PC-3 (cell line): Measurements from ENCODE around the gene TM4SF20. TPM values are rescaled to one million over a fixed set of nuclear protein-coding genes. Genes with fewer than 3 reads are reported as not detected.

Experiments used
- ATAC-seq: fragments of 200-7000 bp; cut with Tn5 transposase; 2 replicates; pipeline ENCODE4 v1.9.1; 2020; ENCODE audit warnings: mild to moderate bottlenecking, moderate library complexity
- BruUV-seq: library from RNA; stranded (reverse); fragments of 400-500 nt; replicated peaks from 2 replicates; lab custom pipeline; 2021; lab: Mats Ljungman, UMichigan
- CTCF ChIA-PET: fragments of 300-600 bp; sonication (Branson Sonifier 250); formaldehyde crosslinking; loops from one replicate; lab custom pipeline; 2022; ENCODE audit warnings: antibody characterized with exemption; lab: Charles Lee
- POLR2A ChIA-PET: fragments of 300-600 bp; sonication (Branson Sonifier 250); formaldehyde crosslinking; loops from one replicate; lab custom pipeline; 2022; ENCODE audit warnings: antibody characterized with exemption; ENCODE audit not compliant: unreplicated experiment; lab: Charles Lee
- DNase-seq: peaks from one replicate; pipeline ENCODE4 v3.0.0-alpha.2; 2015
- H2AFZ ChIP-seq: fragments of 300-600 bp; sonication (generic); 2 replicates; pipeline ENCODE4 v1.6.0; 2016; ENCODE audit warnings: antibody characterized with exemption, low read length
- H3F3A ChIP-seq: fragments of 300-600 bp; sonication (generic); one replicate; pipeline ENCODE4 v1.6.0; 2017; ENCODE audit warnings: antibody characterized with exemption, low read length, control low read depth, mild to moderate bottlenecking; ENCODE audit not compliant: unreplicated experiment
- H3K27ac ChIP-seq: fragments of 300-600 bp; sonication (generic); 2 replicates; pipeline ENCODE4 v1.5.1; 2016; ENCODE audit warnings: mild to moderate bottlenecking, low read length
- H3K27me3 ChIP-seq: fragments of 300-600 bp; sonication (generic); 2 replicates; pipeline ENCODE4 v1.6.1; 2016; ENCODE audit warnings: low read length, mixed read lengths
- H3K36me3 ChIP-seq: fragments of 300-600 bp; sonication (generic); 2 replicates; pipeline ENCODE4 v1.6.1; 2016; ENCODE audit warnings: low read depth, mixed run types, low read length, mixed read lengths
- H3K4me1 ChIP-seq: fragments of 300-600 bp; sonication (generic); 2 replicates; pipeline ENCODE4 v1.5.1; 2016; ENCODE audit warnings: low read length; ENCODE audit not compliant: insufficient read depth
- H3K4me2 ChIP-seq: fragments of 300-600 bp; sonication (generic); 2 replicates; pipeline ENCODE4 v1.6.0; 2016; ENCODE audit warnings: low read length
- H3K4me3 ChIP-seq: fragments of 300-600 bp; sonication (generic); 2 replicates; pipeline ENCODE4 v1.5.1; 2016; ENCODE audit warnings: mild to moderate bottlenecking, low read length, mixed read lengths
- H3K79me2 ChIP-seq: fragments of 300-600 bp; sonication (generic); 2 replicates; pipeline ENCODE4 v1.6.1; 2017; ENCODE audit warnings: low read length, mixed read lengths
- H3K9ac ChIP-seq: fragments of 300-600 bp; sonication (generic); 2 replicates; pipeline ENCODE4 v1.6.0; 2016; ENCODE audit warnings: mild to moderate bottlenecking, low read length
- H3K9me2 ChIP-seq: fragments of 300-600 bp; sonication (generic); replicated peaks from 2 replicates; pipeline ENCODE4 v1.6.1; 2016; ENCODE audit warnings: mixed run types, low read length, mixed read lengths
- H3K9me3 ChIP-seq: fragments of 300-600 bp; sonication (generic); 2 replicates; pipeline ENCODE4 v1.6.1; 2016; ENCODE audit warnings: low read length, mixed read lengths
- H4K20me1 ChIP-seq: fragments of 300-600 bp; sonication (generic); 2 replicates; pipeline ENCODE4 v1.6.1; 2016; ENCODE audit warnings: low read length, mixed read lengths
- EZH2 ChIP-seq: fragments of 300-600 bp; sonication (generic); IDR thresholded peaks from one replicate; pipeline ENCODE4 v1.6.1; 2017; ENCODE audit warnings: antibody characterized with exemption, mild to moderate bottlenecking, low read length; ENCODE audit not compliant: unreplicated experiment
- EZH2phosphoT487 ChIP-seq: fragments of 300-600 bp; sonication (generic); IDR thresholded peaks from 2 replicates; pipeline ENCODE4 v1.6.1; 2018; ENCODE audit warnings: mild to moderate bottlenecking, antibody characterized with exemption, low read length, borderline replicate concordance
- intact Hi-C: fragments of 100-400 bp; cut with micrococcal nuclease; formaldehyde crosslinking; loops from 2 replicates; pipeline ENCODE4 v1.9.0; 2023
- total RNA-seq: library from RNA; depleted of rRNA; stranded (reverse); fragments of >200 nt; gene quantifications from 2 replicates; pipeline ENCODE4 v1.2.3, GENCODE V29; 2014
- TF ChIP-seq, protein P1 (sequence below): fragments of 300-600 bp; sonication (generic); conservative IDR thresholded peaks from 2 replicates; pipeline ENCODE4 v1.5.1; 2017; ENCODE audit warnings: antibody characterized with exemption, low read depth, mild to moderate bottlenecking, low read length

TM4SF20 gene
- total RNA-seq, 1 experiment from 2014 or later, result not detected

DNA sequence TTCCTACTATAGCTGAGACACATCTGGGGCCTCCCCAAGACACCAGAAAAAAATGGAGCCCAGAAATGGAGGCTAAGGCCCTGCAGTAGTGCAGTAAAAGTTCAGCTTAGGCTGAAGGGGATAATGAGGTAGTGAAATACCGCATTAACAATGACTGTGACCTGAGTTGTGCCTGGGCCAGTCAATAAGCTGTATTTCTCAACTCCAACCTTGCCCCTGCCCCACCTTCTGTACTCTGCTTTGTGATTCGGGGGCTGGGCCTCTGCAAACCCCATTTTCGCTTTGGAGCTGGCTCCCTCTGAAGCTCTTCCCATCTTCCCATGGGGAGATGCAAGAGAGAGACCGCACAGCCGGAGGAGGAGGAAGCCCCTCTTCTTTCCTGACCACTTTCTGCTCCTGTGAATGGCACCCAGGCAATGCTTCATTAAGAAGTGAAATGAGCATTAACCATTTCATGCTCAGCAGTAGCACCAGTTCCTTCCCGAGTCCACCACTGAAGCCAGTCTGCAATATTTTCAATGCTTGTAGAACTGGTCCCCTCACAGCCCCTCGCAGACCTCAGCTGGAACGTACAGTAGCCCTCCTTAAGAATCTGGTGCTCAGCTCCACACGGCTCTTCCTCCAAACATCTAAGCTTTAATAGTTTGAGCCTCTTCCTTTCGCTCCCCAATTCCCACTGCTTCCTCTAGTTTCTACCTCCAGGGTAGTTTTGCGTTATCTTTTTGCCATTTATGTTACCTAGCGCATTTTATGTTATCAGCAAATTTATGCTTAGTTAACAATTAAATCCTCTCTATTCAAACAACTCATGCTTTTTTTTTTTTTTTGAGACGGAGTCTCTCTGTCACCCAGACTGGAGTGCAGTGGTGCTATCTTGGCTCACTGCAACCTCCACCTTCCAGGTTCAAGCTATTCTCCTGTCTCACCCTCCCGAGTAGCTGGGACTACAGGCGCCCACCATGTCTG lies 41.3 kb upstream of the TM4SF20 start:
- Histone ChIP-seq H3K27me3 (no peaks in the 10 kb centered on the region), H3K4me1 (peaks cover 8% of the 10 kb centered on the region), H3K9me2 (no peaks in the 10 kb centered on the region), H3K4me2 (no peak overlapping the region), H2AFZ (no peak overlapping the region), H3K79me2 (no peaks in the 10 kb centered on the region), H3F3A (no peaks in the 10 kb centered on the region), H3K36me3 (no peaks in the 10 kb centered on the region), H3K9me3 (no peaks in the 10 kb centered on the region), H3K27ac (no peak overlapping the region), H3K4me3 (no peak overlapping the region), H4K20me1 (no peaks in the 10 kb centered on the region), H3K9ac (no peak overlapping the region)
- CTCF ChIA-PET, result no interaction called here
- POLR2A ChIA-PET, result no interaction called here
- DNase-seq (no peak), ATAC-seq (no peak)
- intact Hi-C loops, result no loop called here
- BruUV-seq, result no TSS peak
- TF ChIP-seq, protein P1, sequence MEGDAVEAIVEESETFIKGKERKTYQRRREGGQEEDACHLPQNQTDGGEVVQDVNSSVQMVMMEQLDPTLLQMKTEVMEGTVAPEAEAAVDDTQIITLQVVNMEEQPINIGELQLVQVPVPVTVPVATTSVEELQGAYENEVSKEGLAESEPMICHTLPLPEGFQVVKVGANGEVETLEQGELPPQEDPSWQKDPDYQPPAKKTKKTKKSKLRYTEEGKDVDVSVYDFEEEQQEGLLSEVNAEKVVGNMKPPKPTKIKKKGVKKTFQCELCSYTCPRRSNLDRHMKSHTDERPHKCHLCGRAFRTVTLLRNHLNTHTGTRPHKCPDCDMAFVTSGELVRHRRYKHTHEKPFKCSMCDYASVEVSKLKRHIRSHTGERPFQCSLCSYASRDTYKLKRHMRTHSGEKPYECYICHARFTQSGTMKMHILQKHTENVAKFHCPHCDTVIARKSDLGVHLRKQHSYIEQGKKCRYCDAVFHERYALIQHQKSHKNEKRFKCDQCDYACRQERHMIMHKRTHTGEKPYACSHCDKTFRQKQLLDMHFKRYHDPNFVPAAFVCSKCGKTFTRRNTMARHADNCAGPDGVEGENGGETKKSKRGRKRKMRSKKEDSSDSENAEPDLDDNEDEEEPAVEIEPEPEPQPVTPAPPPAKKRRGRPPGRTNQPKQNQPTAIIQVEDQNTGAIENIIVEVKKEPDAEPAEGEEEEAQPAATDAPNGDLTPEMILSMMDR, result no peak
- TF ChIP-seq EZH2phosphoT487, result no peak
- no peak for TF ChIP-seq EZH2

DNA sequence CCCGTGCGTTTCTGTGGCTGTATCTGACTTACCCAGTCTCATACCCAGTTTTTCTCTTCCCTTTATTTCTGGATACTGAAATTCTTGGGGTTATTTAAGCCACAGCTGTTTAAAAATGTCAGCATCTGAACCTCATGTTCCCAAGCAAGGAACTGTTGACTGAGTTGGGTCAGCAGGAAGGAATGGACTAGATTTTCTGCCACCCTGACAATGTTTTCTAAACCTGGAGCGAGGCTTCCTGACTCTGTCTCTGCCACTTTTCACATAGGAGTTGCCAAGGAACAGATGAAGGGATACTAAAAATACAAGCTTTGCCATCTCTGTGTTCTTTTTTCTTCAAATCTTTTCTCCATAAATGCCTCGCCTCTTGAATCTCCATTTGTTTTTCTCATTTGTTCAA lies 37.6 kb upstream of the TM4SF20 start:
- no peaks in the 10 kb centered on the region for H3K36me3 ChIP-seq
- H3K27ac ChIP-seq, result no peak overlapping the region
- H3K27me3 ChIP-seq, result no peaks in the 10 kb centered on the region
- H3K4me2 ChIP-seq, result no peak overlapping the region
- no TSS peak for BruUV-seq
- H3K9ac ChIP-seq, result no peak overlapping the region
- POLR2A ChIA-PET, result no interaction called here
- ATAC-seq, result no peak
- H3K9me2 ChIP-seq, result no peaks in the 10 kb centered on the region
- H2AFZ ChIP-seq, result no peak overlapping the region
- TF ChIP-seq, protein P1, result no peak
- TF ChIP-seq EZH2phosphoT487 (no peak), EZH2 (no peak)
- H3K79me2 ChIP-seq, result no peaks in the 10 kb centered on the region
- DNase-seq, result no peak
- CTCF ChIA-PET, result no interaction called here
- H3K4me1 ChIP-seq, result peaks cover 19% of the 10 kb centered on the region
- H4K20me1 ChIP-seq, result no peaks in the 10 kb centered on the region
- intact Hi-C loops, result no loop called here
- H3K9me3 ChIP-seq, result no peaks in the 10 kb centered on the region
- no peak overlapping the region for H3K4me3 ChIP-seq
- no peaks in the 10 kb centered on the region for H3F3A ChIP-seq
